Measurements from ENCODE around the gene TSHB.

Gene TSHB

DNA sequence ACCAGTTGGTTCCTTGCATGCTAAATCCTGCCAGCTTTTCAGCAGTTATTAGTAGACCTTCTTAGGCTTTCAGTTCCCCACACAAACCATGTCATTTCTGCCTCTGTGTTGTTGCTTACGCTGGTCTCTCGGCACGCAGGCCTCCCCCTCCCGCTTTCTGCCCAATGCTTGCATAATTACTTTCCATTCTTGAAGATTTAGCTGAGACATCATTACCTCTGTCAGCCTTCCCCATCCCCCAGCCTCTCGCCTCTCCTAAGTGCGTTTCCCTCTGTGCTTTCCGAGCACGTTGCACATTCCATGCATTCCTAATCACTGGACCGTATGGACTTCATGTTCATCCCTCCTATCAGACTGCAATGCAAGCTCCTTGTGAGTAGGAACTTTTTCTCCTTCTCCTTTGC is 26.8 kb downstream of the TSHB start:
- in situ Hi-C loops (cut with MboI; ENCODE audit: low pct_unique_long_range_greater_than_20kb, low sequenced_read_pairs) = no loop called here
- no peak for DNase-seq

DNA sequence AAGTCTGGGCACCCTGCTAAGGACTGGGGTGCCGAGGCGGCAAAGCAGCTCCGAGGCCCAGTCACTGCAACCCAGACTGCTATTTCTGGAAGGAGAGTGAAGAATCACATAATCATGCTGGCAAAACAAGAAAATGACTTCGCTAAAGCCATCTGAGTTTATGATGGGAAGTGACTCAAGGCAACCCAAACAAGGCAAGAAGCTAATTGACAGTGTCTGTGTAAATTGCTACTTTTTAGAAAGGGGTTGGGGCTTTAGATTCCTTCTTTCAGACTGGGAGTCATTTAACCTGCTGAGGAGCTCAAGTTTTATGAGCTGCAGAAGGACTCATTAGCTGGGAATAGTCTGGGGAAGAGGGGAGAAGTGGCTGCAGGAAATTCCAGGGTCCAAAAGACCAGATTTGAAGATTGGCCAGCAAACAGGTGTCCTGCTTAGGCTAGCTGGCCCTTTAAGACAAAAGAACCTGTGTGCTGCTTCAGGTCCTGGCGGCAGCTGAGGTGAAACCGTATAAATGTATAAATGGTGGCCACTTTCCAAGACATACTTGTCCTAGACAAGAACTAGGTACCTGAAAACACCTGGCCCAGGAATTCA is 28.1 kb downstream of the TSHB start:
- in situ Hi-C loops (cut with MboI; ENCODE audit: low pct_unique_long_range_greater_than_20kb, low sequenced_read_pairs) = no loop called here
- no peak for DNase-seq

DNA sequence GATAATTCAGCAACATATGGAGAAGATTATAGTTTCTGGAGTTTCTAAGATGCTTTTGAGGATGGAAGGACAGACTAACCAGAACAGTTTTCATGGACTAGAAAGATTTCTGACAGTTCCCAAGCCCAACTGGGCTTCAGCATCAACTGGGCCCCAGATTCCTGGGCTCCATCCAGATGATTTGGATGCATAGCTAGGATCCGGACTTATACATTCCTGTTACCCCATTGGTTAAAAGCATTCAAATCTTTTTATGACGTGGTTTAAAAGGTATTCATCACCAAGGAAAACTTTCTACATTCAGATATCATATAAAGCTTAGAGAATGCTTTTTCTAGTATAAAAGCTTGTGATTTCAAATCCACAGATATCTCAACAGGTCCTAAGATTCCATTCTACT is 29.7 kb downstream of the TSHB start:
- in situ Hi-C loops (cut with MboI; ENCODE audit: low pct_unique_long_range_greater_than_20kb, low sequenced_read_pairs) = no loop called here
- no peak for DNase-seq

DNA sequence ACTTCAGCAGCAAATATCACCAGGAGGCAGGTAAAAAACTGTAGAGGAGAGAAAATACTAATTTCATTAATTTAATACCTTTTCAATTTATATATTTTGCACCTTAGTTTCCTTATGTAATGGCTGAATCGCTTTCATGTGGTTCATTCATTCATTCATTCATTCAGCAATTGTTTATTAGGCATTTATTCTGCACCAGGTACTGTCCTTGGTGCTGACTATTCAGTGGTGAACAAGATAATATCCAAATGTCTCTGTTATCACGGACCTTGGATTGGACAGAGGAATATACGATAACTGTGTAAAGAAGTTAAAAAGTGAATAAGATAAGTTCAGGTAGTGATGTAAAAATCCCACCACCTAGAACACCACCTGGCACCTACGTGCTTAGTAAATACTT is 30.9 kb downstream of the TSHB start:
- no peak for DNase-seq
- in situ Hi-C loops (cut with MboI; ENCODE audit: low pct_unique_long_range_greater_than_20kb, low sequenced_read_pairs) = no loop called here

DNA sequence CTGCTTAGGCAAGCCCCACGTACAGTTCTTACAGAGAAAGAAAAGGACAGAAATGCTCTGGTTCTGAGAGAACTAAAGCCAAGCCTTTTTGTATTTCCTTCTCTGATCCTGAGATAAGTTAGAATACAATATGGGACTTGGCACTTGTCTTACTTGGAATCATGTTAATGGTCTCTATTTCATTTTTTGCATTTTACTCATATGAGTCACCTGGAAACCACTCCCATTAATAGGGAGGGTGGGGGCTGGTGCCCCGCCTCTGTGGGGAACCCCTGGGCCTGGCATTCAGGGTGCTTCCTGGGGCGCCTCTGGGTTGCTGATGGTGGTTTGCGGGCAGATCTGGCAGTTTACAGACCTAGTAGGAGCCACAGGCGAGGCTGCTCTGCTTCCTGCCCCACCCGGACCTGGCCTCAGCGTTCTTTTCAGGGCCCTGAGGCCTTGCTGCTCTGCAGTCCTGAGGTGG is 32.9 kb downstream of the TSHB start:
- in situ Hi-C loops (cut with MboI; ENCODE audit: low pct_unique_long_range_greater_than_20kb, low sequenced_read_pairs) = no loop called here
- peak; percentile 16 for DNase-seq

DNA sequence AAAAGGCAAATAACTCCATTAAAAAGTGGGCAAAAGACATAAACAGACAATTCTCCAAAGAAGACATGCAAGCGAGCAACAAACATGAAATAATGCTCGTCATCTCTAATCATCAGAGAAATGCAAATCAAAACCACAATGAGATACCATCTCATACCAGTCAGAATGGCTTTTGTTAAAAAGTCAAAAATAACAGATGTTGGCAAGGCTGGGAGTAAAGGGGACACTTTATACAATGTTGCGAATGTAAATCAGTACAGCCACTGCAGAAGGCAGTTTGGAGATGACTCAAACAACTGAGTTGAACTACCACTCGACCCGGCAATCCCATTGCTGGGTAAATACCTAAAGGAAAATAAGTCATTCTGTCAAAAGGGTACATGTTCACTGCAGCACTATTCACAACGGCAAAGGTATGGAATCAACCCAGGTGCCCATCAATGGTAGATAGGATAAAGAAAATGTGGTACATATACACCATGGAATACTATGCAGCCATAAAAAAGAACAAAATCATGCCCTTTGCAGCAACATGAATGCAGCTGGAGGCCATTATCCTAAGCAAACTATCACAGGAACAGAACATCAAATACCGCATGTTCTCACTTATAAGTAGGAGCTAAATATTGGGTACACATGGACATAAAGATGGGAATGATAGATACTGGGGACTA is 33.7 kb downstream of the TSHB start:
- DNase-seq = no peak
- in situ Hi-C loops (cut with MboI; ENCODE audit: low pct_unique_long_range_greater_than_20kb, low sequenced_read_pairs) = no loop called here

DNA sequence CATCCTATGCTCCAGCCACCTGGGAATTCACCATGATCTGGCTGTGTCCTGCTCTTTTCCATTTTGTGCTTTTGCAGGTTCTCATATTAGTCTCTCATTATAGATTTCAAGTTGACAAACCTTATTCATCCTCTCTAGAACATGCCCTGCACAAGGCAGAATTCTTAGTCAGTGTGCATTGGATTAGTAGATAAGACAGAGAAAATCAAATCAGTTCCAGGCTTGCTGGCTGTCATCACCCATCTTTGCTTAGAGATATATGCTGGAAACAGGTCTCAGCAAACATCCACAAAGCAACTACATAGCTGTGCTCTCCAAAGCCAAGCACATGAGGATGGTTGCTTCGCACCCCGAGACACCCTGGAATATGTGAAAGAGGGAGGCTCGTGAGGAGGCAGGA is 34.8 kb downstream of the TSHB start:
- no peak for DNase-seq
- in situ Hi-C loops (cut with MboI; ENCODE audit: low pct_unique_long_range_greater_than_20kb, low sequenced_read_pairs) = no loop called here

DNA sequence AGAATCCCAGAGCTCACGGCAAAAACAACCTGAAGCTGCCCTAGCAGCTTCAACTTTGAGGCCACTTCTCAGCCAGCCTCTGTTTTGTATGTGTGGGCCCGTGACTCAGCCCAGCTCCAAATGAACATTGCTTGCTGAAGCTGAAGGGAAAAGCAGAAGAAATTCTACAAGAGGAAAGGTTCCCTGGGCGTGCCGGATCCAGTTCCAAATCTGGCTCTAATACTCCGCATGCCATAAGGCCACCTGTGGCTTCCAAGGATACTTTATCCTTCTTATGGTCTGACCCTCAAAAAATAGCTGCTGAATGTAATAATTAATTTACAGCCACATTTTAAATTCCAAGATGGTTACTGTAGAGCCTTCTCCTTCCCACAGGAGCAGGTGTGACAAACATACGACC is 35.4 kb downstream of the TSHB start:
- no peak for DNase-seq
- in situ Hi-C loops (cut with MboI; ENCODE audit: low pct_unique_long_range_greater_than_20kb, low sequenced_read_pairs) = no loop called here

DNA sequence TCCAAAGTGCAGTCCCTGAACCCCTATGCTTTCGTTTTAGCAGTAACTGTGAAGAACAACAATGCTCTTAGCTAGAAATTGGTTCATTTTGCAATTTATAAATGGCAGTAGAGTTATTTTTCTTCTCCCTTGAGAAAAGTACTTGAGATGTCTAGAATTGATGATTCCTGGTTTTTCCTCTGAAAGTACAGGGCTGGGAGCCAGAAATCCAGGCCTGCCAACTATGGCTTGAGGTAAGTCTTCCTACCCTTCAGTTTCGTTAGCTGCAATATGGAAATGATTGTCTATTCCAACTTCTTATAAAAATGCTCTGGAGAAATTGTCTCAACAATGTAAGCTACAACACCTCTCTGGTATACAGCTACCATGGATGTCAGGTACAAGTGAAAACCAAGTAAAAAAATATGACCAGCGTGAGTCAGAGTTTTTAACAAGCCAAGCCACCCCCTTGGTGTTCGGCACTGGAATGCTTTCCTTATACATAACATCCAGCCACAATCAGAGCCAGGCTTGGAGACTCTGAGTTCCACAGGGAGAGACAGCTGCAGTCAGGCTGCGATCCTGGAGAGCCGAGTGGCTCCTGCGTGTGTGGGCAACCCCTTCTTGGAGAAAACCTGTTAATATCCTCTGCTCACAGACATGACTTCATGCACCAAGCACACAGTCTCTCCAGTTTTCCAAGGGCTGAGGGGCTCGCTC is 37.7 kb downstream of the TSHB start:
- no peak for DNase-seq

DNA sequence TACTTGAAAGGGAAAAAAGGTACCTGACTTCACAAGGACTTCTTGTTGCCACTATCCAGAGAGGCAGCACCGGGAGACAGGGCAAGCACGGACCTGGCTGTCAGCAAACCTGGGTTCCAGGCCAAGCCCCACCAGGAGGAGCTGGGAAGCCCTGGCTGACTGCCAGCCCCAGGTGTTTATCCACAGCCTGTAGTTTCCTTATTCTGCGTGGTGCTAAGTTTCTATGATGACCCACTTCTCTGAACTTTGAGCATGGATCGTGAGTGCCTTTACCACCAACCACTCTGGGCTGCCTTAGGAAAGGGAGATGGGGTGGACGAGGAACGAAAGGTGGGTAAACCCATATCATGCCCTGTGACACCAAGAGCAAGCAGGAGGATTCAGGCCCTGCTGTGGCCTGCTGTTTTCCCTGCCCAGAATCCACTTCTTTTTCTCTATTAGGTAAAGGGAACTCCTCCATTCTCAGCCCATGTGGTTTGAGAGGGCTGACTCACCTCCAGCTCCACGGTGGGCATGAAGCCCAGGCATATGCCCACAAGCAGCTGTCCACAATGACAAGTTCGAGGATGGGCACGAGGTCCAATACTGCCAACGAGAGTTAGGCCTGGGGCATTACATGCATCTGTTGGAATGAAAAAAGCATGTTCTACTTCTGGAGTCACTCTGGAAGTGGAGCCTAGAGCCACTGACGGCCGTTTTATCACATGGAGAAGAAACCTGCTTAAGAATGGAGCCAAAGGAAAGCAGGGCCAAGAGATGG is 39.4 kb downstream of the TSHB start:
- DNase-seq = no peak
- in situ Hi-C loops (cut with MboI; ENCODE audit: low pct_unique_long_range_greater_than_20kb, low sequenced_read_pairs) = no loop called here

More for the DNA sequence above, 37.7 kb downstream of the TSHB start:
- in situ Hi-C loops (cut with MboI; ENCODE audit: low pct_unique_long_range_greater_than_20kb, low sequenced_read_pairs) = no loop called here

DNA sequence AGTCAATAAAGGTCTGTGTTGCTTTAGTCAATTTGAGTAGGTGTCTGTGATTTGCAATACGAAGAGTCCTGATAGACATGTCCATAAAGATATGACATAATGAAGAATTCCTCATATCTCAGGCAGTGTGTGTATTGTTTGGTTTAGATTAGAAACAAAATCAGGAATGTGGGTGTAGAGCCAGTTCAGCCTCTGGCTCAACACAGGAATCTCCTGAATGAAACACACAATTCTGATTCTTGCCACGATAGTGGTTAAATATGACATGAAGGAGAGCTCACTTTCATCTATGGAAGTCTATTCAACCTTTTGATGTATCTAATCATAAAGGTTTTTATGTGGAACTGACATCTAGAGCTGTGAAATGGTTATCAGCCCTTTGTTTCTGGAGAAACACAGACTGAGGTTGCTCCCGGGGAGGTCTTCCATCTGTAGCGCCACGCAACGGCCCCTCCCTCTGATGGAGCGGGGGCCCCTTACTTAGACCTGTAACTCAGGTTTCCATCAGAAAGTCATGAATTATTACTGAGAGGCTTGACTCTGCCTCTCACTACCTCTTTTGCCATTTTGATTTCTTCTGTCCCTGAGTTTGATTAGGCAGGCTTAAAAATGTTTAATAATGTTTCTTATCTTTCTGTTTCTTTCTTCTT is 40.2 kb downstream of the TSHB start:
- no peak for DNase-seq
- in situ Hi-C loops (cut with MboI; ENCODE audit: low pct_unique_long_range_greater_than_20kb, low sequenced_read_pairs) = no loop called here

DNA sequence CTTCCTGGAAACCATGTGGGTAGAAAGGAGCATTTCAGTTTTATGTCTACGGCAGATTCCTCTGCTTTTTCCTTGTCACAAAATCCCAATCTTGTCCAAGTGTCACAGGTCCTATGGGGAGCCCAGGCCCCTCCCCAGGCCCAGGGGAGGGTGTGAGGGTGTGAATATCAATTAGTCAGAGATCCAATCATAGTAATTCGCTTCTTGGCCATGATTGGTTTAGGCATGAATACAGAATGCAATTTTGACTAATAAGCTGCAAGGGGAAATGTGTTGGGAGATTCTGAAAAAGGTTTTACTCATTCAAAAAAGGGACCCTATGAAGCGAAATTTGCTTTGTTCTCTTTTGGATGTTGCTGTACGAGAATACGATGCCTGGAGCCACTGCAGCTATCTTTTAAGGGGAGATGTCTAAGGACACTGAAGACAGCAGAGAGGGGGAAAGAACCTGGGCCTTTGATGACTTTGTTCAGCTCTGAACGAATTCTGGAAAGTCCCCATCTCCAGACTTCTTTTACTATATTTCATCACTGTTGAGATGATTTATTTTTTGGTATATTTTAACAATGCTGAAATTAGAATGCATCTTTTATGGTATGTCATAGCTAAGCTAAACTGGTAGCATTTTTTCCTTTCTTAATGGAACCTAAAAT is 41.5 kb downstream of the TSHB start:
- in situ Hi-C loops (cut with MboI; ENCODE audit: low pct_unique_long_range_greater_than_20kb, low sequenced_read_pairs) = no loop called here
- DNase-seq = no peak

DNA sequence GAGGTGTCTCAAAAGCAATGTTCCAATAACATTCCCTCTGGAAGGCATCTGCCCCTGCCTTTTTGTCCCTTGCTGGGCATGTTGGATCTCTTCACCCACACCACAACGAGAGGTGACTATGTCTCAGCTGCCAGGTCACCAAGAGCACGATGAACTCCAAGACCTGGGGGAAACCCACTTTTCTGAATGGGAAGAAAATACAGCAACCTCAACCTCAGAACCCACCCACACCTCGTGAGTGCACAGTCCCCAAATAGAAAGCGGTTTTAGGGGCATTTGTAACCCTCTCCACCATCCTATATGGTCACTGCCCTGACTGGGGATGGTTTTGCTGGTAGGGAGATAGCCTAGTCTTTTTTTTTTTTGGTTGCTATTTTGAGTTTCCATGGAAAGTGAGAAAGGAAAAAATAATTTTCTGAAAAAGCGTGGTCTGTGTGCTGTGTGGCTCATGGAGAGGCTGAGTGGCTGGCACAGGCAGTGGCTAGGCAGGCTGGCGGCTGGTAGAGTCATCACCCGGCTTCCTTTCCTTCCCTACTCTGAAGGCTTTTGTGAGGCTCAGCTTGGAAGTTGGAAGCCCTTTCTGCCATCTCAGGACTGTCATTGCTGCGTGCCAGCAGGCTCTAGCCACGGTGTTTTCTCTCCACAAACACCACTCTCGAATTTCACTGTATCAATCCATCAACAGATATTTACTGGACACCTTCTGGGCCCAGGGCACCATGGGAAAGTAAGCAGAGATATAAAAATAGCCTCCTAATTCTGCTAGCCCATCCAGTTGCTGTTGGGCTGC is 43.9 kb downstream of the TSHB start:
- DNase-seq = no peak
- in situ Hi-C loops (cut with MboI; ENCODE audit: low pct_unique_long_range_greater_than_20kb, low sequenced_read_pairs) = no loop called here

DNA sequence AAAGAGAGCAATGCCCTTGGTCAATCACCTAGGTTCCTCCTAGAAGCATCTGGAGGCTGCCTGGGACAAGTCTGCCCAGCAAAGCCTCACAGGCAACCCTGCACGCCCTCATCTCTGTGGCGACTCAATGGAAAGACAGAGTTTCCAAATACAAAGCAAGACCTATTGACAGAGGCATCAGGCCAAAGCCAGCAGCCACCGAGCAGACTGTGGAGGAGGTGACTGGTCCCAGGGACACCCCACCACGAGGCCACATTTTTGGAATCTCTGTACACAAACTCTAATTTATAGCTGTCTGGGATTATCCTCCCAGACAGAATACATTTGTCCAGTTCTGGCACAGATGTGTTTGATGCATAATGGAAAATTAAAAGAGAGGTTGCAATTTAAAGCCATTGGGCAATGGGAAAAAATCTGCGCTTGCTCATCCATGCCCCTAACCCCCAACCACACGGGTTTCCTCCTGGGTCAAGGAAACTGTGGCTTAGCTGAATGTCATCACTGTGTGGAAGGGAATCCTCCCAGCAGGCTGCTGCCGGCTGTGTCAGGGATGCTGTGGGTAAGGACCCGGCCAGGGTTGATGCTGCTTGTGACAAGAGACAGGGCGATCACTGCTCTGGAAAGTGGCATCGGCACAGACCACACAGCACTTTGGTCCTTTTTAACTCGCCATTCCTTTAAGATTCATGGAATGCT is 45.4 kb downstream of the TSHB start:
- no peak for DNase-seq
- in situ Hi-C loops (cut with MboI; ENCODE audit: low pct_unique_long_range_greater_than_20kb, low sequenced_read_pairs) = no loop called here

DNA sequence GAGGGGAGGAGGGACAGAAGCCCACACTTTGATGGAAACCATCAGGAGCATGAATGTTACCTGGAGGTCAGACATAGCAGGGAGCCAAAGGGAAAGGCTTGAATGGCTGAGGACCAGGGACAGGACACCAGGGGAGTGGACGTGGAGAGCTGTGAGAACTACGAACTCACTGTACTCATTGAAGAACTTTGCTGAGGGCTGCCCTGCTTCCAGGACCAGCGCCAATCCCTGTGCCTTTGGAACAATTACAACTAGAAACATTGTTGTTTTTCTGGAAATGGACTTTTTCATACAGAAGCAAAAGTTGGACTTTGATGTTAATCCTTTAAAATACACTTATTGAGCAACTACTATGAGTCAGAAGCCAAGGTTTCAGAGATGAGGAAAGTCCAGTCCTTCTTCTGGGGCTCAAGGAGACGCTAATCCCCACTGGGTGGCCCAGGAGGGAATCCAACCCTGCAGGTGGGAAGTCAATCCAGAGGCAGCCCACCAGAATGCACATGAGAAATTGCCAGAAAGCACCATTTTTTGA is 46.8 kb downstream of the TSHB start:
- in situ Hi-C loops (cut with MboI; ENCODE audit: low pct_unique_long_range_greater_than_20kb, low sequenced_read_pairs) = no loop called here
- DNase-seq = no peak

DNA sequence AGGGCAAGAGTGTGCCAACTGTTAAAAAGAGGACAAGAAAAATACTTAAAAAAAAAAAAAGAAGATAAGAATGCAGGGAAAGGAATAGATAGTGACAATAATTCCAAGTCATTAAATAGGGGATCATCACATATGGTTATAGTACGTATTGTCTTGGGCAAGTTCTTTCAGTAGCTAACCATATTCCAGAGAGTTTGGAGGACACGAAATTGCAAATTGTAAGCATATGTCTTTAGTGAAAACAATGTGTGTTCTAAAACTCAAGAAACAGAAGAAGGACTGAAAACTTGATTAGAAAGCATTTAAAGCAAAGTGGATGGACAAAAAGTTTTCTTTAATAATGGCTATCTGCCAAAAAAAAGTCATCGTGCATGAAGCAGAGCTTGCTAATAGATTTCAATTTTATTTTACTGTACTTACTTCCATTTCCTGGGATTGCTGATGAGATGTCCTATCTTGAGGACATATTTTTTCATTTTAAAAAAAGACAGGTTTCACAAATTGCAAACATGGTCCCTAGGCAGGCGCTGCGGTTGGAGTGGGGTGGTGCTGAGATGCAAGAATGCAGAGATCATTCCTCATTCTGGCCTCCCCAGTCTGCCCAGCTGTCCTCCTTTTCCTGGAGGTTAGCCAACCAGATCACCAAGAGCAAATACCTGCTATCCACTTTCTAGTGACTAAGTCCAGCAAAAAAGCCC is 47.8 kb downstream of the TSHB start:
- in situ Hi-C loops (cut with MboI; ENCODE audit: low pct_unique_long_range_greater_than_20kb, low sequenced_read_pairs) = no loop called here
- no peak for DNase-seq

DNA sequence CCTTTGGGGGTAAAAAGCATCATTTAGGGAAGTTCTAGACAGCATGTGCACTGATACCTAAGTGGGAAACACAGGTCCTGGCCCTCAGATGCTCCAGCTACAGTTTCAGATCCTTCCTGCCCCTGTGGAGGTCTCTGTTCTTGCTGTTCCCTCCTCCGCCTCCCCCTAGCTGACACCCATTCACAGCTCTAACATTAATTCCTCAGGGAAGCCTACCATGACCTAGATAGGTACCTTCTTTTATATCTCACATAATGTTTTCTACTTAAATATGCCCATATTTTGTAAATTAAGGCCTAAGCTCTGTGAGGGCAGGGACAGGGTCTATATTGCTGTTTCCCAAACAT is 48.3 kb downstream of the TSHB start:
- in situ Hi-C loops (cut with MboI; ENCODE audit: low pct_unique_long_range_greater_than_20kb, low sequenced_read_pairs) = no loop called here

More for the DNA sequence above, 48.3 kb downstream of the TSHB start:
- no peak for DNase-seq
